Measurements from ENCODE around the gene TGM1.
"Not testable (repeated sequence)": the region's sequence is repeated elsewhere in the genome, so short reads cannot be mapped to it uniquely, and the experiment has no call there.

Gene TGM1

DNA sequence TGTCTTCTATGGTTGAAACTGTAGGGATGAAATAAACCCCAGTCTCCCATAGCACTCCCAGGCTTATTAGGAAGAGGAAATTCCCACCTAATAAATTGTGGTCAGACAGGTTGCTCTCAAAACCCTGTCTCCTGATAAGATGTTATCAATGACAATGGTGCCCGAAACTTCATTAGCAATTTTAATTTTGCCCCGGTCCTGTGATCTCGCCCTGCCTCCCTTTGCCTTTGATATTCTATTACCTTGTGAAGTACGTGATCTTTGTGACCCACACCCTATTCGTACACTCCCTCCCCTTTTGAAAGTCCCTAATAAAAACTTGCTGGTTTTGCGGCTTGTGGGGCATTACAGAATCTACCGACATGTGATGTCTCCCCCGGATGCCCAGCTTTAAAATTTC is 60.4 kb downstream of the TGM1 start:
- not testable (repeated sequence) for H3K79me2 ChIP-seq (ENCODE audit: insufficient read depth, low read length); H3K4me3 ChIP-seq (ENCODE audit: low read length, poor library complexity, severe bottlenecking); H3K36me3 ChIP-seq (ENCODE audit: insufficient read depth, low read length); H3K27me3 ChIP-seq (ENCODE audit: insufficient read depth, low read length, poor library complexity, severe bottlenecking); H3K9me2 ChIP-seq (replicated peaks; ENCODE audit: low read depth, low read length); H3K9me3 ChIP-seq (ENCODE audit: insufficient read depth, low read depth, low read length); H3K4me2 ChIP-seq (ENCODE audit: low read depth, low read length, poor library complexity, severe bottlenecking); H4K20me1 ChIP-seq (ENCODE audit: insufficient read depth, low read length, poor library complexity, severe bottlenecking); H2AFZ ChIP-seq (ENCODE audit: low read length); H3F3A ChIP-seq (ENCODE audit: low read depth); H3K4me1 ChIP-seq (ENCODE audit: insufficient read depth, low read length, poor library complexity, severe bottlenecking); H3K9ac ChIP-seq (ENCODE audit: low read depth, low read length, poor library complexity, severe bottlenecking)

All from Loucy (cell line).